SK-N-SH (cell line): ENCODE measurements around the gene PBX1. TPM values are rescaled to one million over a fixed set of nuclear protein-coding genes. Genes with fewer than 3 reads are reported as not detected.

Experiments
- CTCF ChIA-PET: fragments of 300-600, 350-600 bp; formaldehyde crosslinking; extraction: SDS; loops from one replicate; lab custom pipeline; 2021; lab: Yijun Ruan, JAX
- POLR2A ChIA-PET: fragments of 350-600 bp; sonication (Branson Sonifier 250); formaldehyde crosslinking; extraction: SDS; loops from one replicate; lab custom pipeline; 2020; ENCODE audit warnings: antibody characterized with exemption, inconsistent platforms; lab: Yijun Ruan, JAX
- DNase-seq: peaks from one replicate; pipeline ENCODE4 v3.0.0; 2012
- H2AFZ ChIP-seq: fragments of 200-600 bp; sonication (generic); 2 replicates; pipeline ENCODE4 v1.8.1; 2016; ENCODE audit warnings: antibody characterized with exemption, mild to moderate bottlenecking, low read depth
- H3F3A ChIP-seq: fragments of 200-600 bp; sonication (generic); replicated peaks from 2 replicates; pipeline ENCODE3; 2016; ENCODE audit warnings: antibody characterized with exemption, mild to moderate bottlenecking; ENCODE audit not compliant: insufficient read depth
- H3K27ac ChIP-seq, 2 experiments: fragments of 200-500 bp in 1 of 2; fragments of 200-600 bp in 1 of 2; sonication (Bioruptor generic) in 1 of 2; sonication (generic), shearing (Covaris generic) in 1 of 2; 2 replicates each; pipeline versions ENCODE4 v1.5.1 to v1.6.1; 2014 to 2016; ENCODE audit warnings: low read depth in 2 of 2, inconsistent platforms in 1 of 2, low read length in 1 of 2, mild to moderate bottlenecking in 1 of 2, mixed read lengths in 1 of 2
- H3K27me3 ChIP-seq: fragments of 200-600 bp; sonication (generic), shearing (Covaris generic); 2 replicates; pipeline ENCODE4 v1.6.1; 2016; ENCODE audit warnings: mixed run types; ENCODE audit not compliant: insufficient read depth
- H3K36me3 ChIP-seq, 2 experiments: fragments of 200-500 bp in 1 of 2; fragments of 200-600 bp in 1 of 2; sonication (Bioruptor generic) in 1 of 2; sonication (generic) in 1 of 2; replicated peaks in 1 of 2; 2 replicates each; pipeline versions ENCODE3 to v1.5.1; 2014 to 2016; ENCODE audit warnings: low read length in 1 of 2, mild to moderate bottlenecking in 1 of 2; ENCODE audit not compliant: insufficient read depth in 2 of 2, control insufficient read depth in 1 of 2
- H3K4me1 ChIP-seq, 2 experiments: fragments of 200-500 bp in 1 of 2; fragments of 200-600 bp in 1 of 2; sonication (Bioruptor generic) in 1 of 2; sonication (generic), shearing (Covaris generic) in 1 of 2; 2 replicates each; pipeline versions ENCODE4 v1.5.1 to v1.6.1; 2014 to 2016; ENCODE audit warnings: low read depth in 1 of 2, low read length in 1 of 2, mixed run types in 1 of 2; ENCODE audit not compliant: insufficient read depth in 2 of 2, control insufficient read depth in 1 of 2
- H3K4me2 ChIP-seq: fragments of 200-600 bp; sonication (generic), shearing (Covaris generic); 2 replicates; pipeline ENCODE4 v1.6.1; 2017; ENCODE audit warnings: mixed run types
- H3K4me3 ChIP-seq, 2 experiments: fragments of 200-500 bp in 1 of 2; fragments of 200-600 bp in 1 of 2; sonication (Bioruptor generic) in 1 of 2; sonication (generic), shearing (Covaris generic) in 1 of 2; 2 replicates each; pipeline versions ENCODE4 v1.5.1 to v1.8.1; 2014 to 2016; ENCODE audit warnings: low read depth in 2 of 2, inconsistent platforms in 1 of 2, low read length in 1 of 2, mild to moderate bottlenecking in 1 of 2, mixed read lengths in 1 of 2, moderate library complexity in 1 of 2
- H3K79me2 ChIP-seq: fragments of 200-600 bp; sonication (generic); 2 replicates; pipeline ENCODE4 v1.8.1; 2017; ENCODE audit warnings: mild to moderate bottlenecking; ENCODE audit not compliant: insufficient read depth
- H3K9ac ChIP-seq: fragments of 200-600 bp; sonication (generic); 2 replicates; pipeline ENCODE4 v1.6.1; 2017; ENCODE audit warnings: mixed run types
- H3K9me2 ChIP-seq: fragments of 200-600 bp; sonication (generic); 2 replicates; pipeline ENCODE4 v1.6.1; 2017; ENCODE audit warnings: mixed run types
- H3K9me3 ChIP-seq: fragments of 200-600 bp; sonication (generic); 2 replicates; pipeline ENCODE4 v1.6.1; 2017; ENCODE audit warnings: mixed run types, mild to moderate bottlenecking, moderate library complexity
- H4K20me1 ChIP-seq: fragments of 200-600 bp; sonication (generic); 2 replicates; pipeline ENCODE4 v1.6.1; 2017; ENCODE audit warnings: mild to moderate bottlenecking, mixed run types; ENCODE audit not compliant: insufficient read depth
- CHD2 ChIP-seq: fragments of 150-350 bp; IDR thresholded peaks from 2 replicates; pipeline ENCODE4 v1.6.1; 2018; ENCODE audit warnings: low read length; ENCODE audit not compliant: partially characterized antibody
- FOSL2 ChIP-seq: IDR thresholded peaks from 2 replicates; pipeline ENCODE4 v1.4.0; 2012; ENCODE audit warnings: low read depth, mild to moderate bottlenecking, moderate library complexity, borderline replicate concordance
- FOXJ3 ChIP-seq: sonication (generic); formaldehyde crosslinking; IDR thresholded peaks from 2 replicates; pipeline ENCODE4 v1.5.1; 2020; ENCODE audit warnings: mild to moderate bottlenecking, missing genetic modification reagents
- FOXM1 ChIP-seq: IDR thresholded peaks from 2 replicates; pipeline ENCODE4 v1.4.0; 2012; ENCODE audit warnings: low read depth, mild to moderate bottlenecking
- GABPA ChIP-seq: IDR thresholded peaks from 2 replicates; pipeline ENCODE4 v1.4.0; 2012; ENCODE audit warnings: low read depth, mild to moderate bottlenecking
- JUND ChIP-seq: IDR thresholded peaks from 2 replicates; pipeline ENCODE4 v1.4.0; 2012
- MEF2A ChIP-seq: IDR thresholded peaks from 2 replicates; pipeline ENCODE4 v1.4.0; 2012; ENCODE audit warnings: low read depth, borderline replicate concordance
- NRF1 ChIP-seq: IDR thresholded peaks from 2 replicates; pipeline ENCODE4 v1.6.1; 2012; ENCODE audit warnings: low read depth, mild to moderate bottlenecking, low read length
- PBX3 ChIP-seq: IDR thresholded peaks from 2 replicates; pipeline ENCODE4; 2012
- POLR2AphosphoS5 ChIP-seq: IDR thresholded peaks from 2 replicates; pipeline ENCODE4 v1.6.1; 2012; ENCODE audit warnings: low read depth, low read length
- RCOR1 ChIP-seq: fragments of 150-350 bp; IDR thresholded peaks from 2 replicates; pipeline ENCODE4 v1.6.1; 2017; ENCODE audit warnings: antibody characterized with exemption, low read length
- RXRA ChIP-seq: IDR thresholded peaks from 2 replicates; pipeline ENCODE4 v1.4.0; 2012; ENCODE audit warnings: low read depth, mild to moderate bottlenecking, borderline replicate concordance
- SIN3A ChIP-seq: IDR thresholded peaks from 2 replicates; pipeline ENCODE4 v1.6.1; 2012; ENCODE audit warnings: low read depth, mild to moderate bottlenecking, low read length, moderate library complexity, borderline replicate concordance
- TAF1 ChIP-seq: IDR thresholded peaks from 2 replicates; pipeline ENCODE4 v1.6.1; 2012; ENCODE audit warnings: low read depth, mild to moderate bottlenecking, low read length, moderate library complexity, borderline replicate concordance
- YY1 ChIP-seq: IDR thresholded peaks from 2 replicates; pipeline ENCODE4 v1.4.0; 2012; ENCODE audit warnings: low read depth, mild to moderate bottlenecking
- WGBS: methylation state at CpG from one replicate; pipeline ENCODE4 v1.1.6; 2017; ENCODE audit warnings: low lambda C conversion rate; 5-methylcytosine and 5-hydroxymethylcytosine counted together
- polyA plus RNA-seq, 3 experiments: library from polyadenylated mRNA; depleted of rRNA; stranded (reverse); fragments of >200 nt; gene quantifications; 2 replicates each; pipeline ENCODE4 v1.2.3, GENCODE V29; 2012
- TF ChIP-seq, protein P1 (sequence below): IDR thresholded peaks from 2 replicates; pipeline ENCODE4 v1.6.1; 2012; ENCODE audit warnings: mild to moderate bottlenecking, low read depth, low read length, moderate library complexity
- TF ChIP-seq, protein P2 (sequence below): IDR thresholded peaks from 2 replicates; pipeline ENCODE4 v1.4.0; 2012; ENCODE audit warnings: low read depth

PBX1 gene
- polyA plus RNA-seq, 1 of the 3 experiments (the other 2 are of a cell fraction), result 27.0 TPM

GRCh38 chr1:164886101-164886500, 327.1 kb downstream of the PBX1 start:
- CTCF ChIA-PET, result no interaction called here
- Histone ChIP-seq H4K20me1 (no peaks in the 10 kb centered on the region), H3K27ac (no peak overlapping the region), H3K9me3 (no peaks in the 10 kb centered on the region), H3K9ac (no peak overlapping the region), H3K4me2 (no peak overlapping the region), H3K36me3 (no peaks in the 10 kb centered on the region), H3K4me1 (no peaks in the 10 kb centered on the region; a peak in 1 of 4 replicates), H3K9me2 (no peaks in the 10 kb centered on the region), H3K79me2 (no peaks in the 10 kb centered on the region), H3K4me3 (no peak overlapping the region), H2AFZ (no peak overlapping the region), H3K27me3 (no peaks in the 10 kb centered on the region), H3F3A (no peaks in the 10 kb centered on the region)
- DNase-seq, result no peak
- POLR2A ChIA-PET, result no interaction called here
- no peak for TF ChIP-seq GABPA
- TF ChIP-seq SIN3A, result no peak
- TF ChIP-seq CHD2, result no peak
- TF ChIP-seq YY1, result no peak
- TF ChIP-seq TAF1, result no peak
- no peak for TF ChIP-seq PBX3
- WGBS, result 74% methylated on average over 1 of the region's 1 CpG

DNA sequence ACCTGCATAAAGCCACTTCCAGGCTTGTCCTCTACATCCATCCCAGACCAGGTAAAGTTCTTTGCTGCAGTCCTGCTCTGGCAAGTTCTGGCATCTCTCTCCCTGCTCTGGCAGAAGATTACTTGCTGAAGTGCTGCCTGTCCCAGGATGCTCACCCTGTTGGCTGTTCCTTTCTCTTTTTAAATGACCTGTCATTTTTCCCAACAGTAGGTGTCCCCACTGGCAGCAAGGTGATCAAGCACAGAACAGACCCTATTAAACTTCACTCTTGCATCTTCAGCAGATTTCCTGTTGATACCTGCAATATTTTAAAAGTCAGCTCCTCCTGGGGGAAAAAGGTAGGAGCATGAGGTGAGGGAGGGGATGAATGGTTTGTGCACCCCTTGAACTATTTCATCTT, 332.6 kb downstream of the PBX1 start:
- ChIA-PET POLR2A (no interaction called here), CTCF (interaction anchor here (1.3 kb wide), 1 partner anchor 11 kb away, joined by 4 read pairs; no protein-coding TSS in a partner anchor)
- Histone ChIP-seq H3K4me2 (no peak overlapping the region), H3K9me3 (no peaks in the 10 kb centered on the region), H4K20me1 (no peaks in the 10 kb centered on the region), H3K79me2 (no peaks in the 10 kb centered on the region), H3K27me3 (no peaks in the 10 kb centered on the region), H3K9me2 (no peaks in the 10 kb centered on the region), H3K36me3 (no peaks in the 10 kb centered on the region), H3K4me1 (no peaks in the 10 kb centered on the region), H3K27ac (no peak overlapping the region), H3K4me3 (no peak overlapping the region), H3F3A (no peaks in the 10 kb centered on the region), H3K9ac (no peak overlapping the region), H2AFZ (no peak overlapping the region)
- TF ChIP-seq RCOR1 (no peak), SIN3A (no peak), CHD2 (no peak), JUND (no peak), GABPA (no peak), RXRA (no peak), FOSL2 (no peak), POLR2AphosphoS5 (no peak), FOXJ3 (no peak), MEF2A (no peak), FOXM1 (no peak), NRF1 (no peak)
- TF ChIP-seq, protein P1, sequence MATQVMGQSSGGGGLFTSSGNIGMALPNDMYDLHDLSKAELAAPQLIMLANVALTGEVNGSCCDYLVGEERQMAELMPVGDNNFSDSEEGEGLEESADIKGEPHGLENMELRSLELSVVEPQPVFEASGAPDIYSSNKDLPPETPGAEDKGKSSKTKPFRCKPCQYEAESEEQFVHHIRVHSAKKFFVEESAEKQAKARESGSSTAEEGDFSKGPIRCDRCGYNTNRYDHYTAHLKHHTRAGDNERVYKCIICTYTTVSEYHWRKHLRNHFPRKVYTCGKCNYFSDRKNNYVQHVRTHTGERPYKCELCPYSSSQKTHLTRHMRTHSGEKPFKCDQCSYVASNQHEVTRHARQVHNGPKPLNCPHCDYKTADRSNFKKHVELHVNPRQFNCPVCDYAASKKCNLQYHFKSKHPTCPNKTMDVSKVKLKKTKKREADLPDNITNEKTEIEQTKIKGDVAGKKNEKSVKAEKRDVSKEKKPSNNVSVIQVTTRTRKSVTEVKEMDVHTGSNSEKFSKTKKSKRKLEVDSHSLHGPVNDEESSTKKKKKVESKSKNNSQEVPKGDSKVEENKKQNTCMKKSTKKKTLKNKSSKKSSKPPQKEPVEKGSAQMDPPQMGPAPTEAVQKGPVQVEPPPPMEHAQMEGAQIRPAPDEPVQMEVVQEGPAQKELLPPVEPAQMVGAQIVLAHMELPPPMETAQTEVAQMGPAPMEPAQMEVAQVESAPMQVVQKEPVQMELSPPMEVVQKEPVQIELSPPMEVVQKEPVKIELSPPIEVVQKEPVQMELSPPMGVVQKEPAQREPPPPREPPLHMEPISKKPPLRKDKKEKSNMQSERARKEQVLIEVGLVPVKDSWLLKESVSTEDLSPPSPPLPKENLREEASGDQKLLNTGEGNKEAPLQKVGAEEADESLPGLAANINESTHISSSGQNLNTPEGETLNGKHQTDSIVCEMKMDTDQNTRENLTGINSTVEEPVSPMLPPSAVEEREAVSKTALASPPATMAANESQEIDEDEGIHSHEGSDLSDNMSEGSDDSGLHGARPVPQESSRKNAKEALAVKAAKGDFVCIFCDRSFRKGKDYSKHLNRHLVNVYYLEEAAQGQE, result no peak
- TF ChIP-seq, protein P2, sequence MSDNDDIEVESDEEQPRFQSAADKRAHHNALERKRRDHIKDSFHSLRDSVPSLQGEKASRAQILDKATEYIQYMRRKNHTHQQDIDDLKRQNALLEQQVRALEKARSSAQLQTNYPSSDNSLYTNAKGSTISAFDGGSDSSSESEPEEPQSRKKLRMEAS, result no peak
- DNase-seq, result no peak
